ENCODE results near the gene STPG2. TPM values are rescaled to one million over a fixed set of nuclear protein-coding genes. Genes with fewer than 3 reads are reported as not detected.
"Not testable (repeated sequence)": the region's sequence is repeated elsewhere in the genome, so short reads cannot be mapped to it uniquely, and the experiment has no call there.

The STPG2 gene
- polyA plus RNA-seq, 6 donors from 2014 or later: 0.17 to 0.55 (median 0.25) TPM; not detected in 3

DNA sequence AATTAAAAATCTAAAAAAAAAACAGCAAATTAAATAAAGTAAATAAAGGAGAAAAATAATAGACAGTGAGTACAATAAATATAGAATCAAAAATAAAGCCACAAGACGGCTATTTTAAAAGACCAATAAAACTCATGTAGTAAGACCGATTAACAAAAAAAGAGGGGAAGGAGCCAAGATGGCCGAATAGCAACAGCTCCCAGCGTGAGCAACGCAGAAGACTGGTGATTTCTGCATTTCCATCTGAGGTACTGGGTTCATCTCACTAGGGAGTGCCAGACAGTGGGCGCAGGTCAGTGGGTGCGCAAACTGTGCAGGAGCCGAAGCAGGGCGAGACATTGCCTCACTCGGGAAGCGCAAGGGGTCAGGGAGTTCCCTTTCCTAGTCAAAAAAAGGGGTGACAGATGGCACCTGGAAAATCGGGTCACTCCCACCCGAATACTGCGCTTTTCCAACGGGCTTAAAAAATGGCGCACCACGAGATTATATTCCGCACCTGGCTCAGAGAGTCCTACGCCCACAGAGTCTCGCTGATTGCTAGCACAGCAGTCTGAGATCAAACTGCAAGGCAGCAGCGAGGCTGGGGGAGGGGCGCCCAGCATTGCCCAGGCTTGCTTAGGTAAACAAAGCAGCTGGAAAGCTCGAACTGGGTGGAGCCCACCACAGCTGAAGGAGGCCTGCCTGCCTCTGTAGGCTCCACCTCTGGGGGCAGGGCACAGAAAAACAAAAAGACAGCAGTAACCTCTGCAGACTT lies 239.7 kb downstream of the STPG2 start:
- not testable (repeated sequence) for ATAC-seq (ENCODE audit: low read depth in 2 of 2); H3K36me3 Mint-ChIP-seq; DNase-seq; H3K4me1 Mint-ChIP-seq; H3K27me3 Mint-ChIP-seq; H3K4me3 Mint-ChIP-seq; H3K27ac Mint-ChIP-seq
- peaks cover 4 to 20% (median 6%) of the 10 kb centered on the region in 7 donors for H3K9me3 Mint-ChIP-seq

DNA sequence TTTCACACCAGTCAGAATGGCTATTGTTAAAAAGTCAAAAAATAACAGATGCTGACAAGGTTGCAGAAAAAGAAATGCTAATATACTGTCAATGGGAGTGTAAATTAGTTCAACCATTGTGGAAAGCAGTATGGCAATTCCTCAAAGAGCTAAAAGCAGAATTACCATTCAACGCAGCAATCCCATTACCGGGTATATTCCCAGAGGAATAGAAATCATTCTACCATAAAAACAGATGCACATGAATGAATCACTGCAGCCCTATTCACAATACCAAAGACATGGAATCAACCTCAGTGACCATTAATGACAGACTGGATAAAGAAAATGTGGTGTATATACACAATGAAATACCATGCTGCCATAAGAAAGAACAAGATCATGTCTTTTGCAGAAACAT lies 243.0 kb downstream of the STPG2 start:
- H3K4me1 Mint-ChIP-seq: no peaks in the 10 kb centered on the region
- H3K27me3 Mint-ChIP-seq: no peaks in the 10 kb centered on the region
- no peak overlapping the region for H3K27ac Mint-ChIP-seq
- H3K4me3 Mint-ChIP-seq: no peak overlapping the region
- ATAC-seq (ENCODE audit: low read depth in 2 of 2) (no peak), DNase-seq (no peak)
- no peaks in the 10 kb centered on the region for H3K36me3 Mint-ChIP-seq
- peaks cover 0 to 19% (median 4%) of the 10 kb centered on the region in 7 donors for H3K9me3 Mint-ChIP-seq

DNA sequence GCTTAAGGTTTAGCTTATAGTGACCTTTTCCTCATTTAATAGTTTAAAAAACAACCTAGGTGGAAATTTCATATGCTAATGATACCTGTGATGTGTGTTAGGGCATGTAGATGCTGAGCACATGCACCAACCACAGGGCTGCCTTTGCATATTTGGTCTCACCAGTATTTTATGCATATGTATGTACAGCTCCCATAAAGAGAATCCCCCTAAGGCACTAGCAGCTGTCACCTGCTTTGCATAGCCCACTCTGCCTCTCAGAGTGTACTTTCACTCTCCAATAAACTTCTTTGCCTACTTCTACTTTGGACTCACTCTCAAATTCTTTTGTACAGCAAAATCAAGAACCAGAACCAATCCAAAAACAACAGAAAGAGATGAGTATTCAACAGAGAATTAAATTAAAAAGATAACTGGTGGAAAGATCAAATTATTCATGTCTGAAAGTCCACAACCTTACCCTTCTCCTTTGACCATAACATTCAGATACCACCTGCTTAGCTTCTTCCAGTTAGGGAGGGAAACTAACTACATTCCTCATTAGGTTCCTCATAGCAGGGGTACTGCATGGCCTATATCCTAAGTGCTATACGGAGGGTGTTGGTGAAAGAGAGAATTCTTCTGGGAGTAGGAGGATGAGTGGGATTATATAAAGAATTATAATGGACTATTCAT lies 250.5 kb downstream of the STPG2 start:
- H3K4me3 Mint-ChIP-seq: no peak overlapping the region
- no peaks in the 10 kb centered on the region for H3K27me3 Mint-ChIP-seq
- peaks cover 0 to 12% (median 3%) of the 10 kb centered on the region in 7 donors for H3K9me3 Mint-ChIP-seq
- ATAC-seq (ENCODE audit: low read depth in 2 of 2) (no peak), DNase-seq (no peak)
- H3K36me3 Mint-ChIP-seq: no peaks in the 10 kb centered on the region
- no peaks in the 10 kb centered on the region for H3K4me1 Mint-ChIP-seq
- no peak overlapping the region for H3K27ac Mint-ChIP-seq

DNA sequence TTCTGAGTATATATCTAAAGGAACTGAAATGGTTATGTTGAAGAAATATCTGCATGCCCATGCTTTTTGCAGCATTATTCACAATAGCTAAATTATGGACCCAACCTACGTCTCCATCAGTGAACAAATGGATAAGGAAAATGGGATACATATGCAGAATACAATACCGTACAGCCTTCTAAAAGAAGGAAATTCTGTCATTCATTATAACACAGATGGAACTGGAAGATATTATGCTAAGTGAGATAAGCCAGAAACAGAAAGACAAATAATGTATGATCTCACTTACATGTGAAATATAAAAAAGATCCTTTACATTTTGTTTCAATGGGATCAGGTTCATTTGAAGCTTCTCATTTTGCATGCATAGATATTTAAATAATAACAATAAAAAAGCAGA lies 263.3 kb downstream of the STPG2 start:
- Mint-ChIP-seq H3K27me3 (no peaks in the 10 kb centered on the region), H3K27ac (no peak overlapping the region)
- no peak for ATAC-seq (ENCODE audit: low read depth in 2 of 2)

DNA sequence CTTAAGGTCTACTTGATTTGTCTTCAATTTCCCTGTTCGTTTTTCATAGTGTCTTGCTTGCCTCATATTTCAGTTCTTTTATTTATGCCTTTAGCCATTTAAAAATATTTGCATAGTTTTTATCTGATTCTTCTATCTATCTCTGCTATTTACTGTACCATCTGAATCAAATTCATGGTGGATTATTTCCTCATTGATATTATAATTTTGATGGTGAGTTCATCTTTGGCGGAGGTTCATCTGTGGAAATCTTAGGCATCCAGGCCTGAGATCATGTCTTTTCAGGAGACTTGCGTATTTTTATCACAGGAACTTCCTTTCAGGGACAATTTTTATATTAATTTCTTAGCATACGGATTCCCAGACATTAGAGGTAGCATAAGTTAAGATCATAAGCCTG lies 275.2 kb downstream of the STPG2 start:
- Mint-ChIP-seq H3K27me3 (no peaks in the 10 kb centered on the region), H3K4me1 (no peaks in the 10 kb centered on the region), H3K36me3 (no peaks in the 10 kb centered on the region), H3K4me3 (no peak overlapping the region), H3K9me3 (peaks cover 3 to 12% (median 7%) of the 10 kb centered on the region in 7 donors), H3K27ac (no peak overlapping the region)
- ATAC-seq (ENCODE audit: low read depth in 2 of 2) (no peak), DNase-seq (no peak)

More for the DNA sequence above, 263.3 kb downstream of the STPG2 start:
- no peak for DNase-seq
- Mint-ChIP-seq H3K9me3 (peaks cover 7 to 18% (median 9%) of the 10 kb centered on the region in 7 donors), H3K4me1 (no peaks in the 10 kb centered on the region), H3K36me3 (no peaks in the 10 kb centered on the region), H3K4me3 (no peak overlapping the region)

DNA sequence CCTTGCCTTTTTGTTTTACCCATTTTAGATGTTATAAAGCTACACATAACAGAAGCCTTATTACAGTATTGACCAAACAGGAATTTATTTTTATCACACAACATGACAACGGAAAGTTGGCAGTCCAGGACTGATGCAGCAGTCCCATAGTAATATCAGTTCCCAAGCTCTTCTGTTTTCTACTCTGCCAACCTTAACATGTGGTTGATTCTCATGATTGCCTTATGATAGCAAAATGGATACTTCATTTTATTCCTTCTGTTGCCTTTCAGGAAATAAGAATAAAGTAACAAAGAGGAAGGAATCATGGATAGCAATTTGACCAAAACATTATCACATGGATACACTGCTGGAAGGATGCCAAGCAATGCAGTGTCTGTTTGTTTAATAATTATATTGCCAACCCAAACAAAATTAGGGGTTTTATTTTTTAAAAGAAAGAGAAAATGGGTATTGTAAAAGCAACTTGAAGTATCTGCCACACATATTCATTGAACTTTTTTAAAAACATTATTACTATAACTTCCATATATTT lies 275.7 kb downstream of the STPG2 start:
- H3K4me3 Mint-ChIP-seq: no peak overlapping the region
- H3K36me3 Mint-ChIP-seq: no peaks in the 10 kb centered on the region
- ATAC-seq (ENCODE audit: low read depth in 2 of 2): no peak
- no peak overlapping the region for H3K27ac Mint-ChIP-seq
- no peak for DNase-seq
- no peaks in the 10 kb centered on the region for H3K27me3 Mint-ChIP-seq
- peaks cover 3 to 17% (median 10%) of the 10 kb centered on the region in 7 donors for H3K9me3 Mint-ChIP-seq
- no peaks in the 10 kb centered on the region for H3K4me1 Mint-ChIP-seq

DNA sequence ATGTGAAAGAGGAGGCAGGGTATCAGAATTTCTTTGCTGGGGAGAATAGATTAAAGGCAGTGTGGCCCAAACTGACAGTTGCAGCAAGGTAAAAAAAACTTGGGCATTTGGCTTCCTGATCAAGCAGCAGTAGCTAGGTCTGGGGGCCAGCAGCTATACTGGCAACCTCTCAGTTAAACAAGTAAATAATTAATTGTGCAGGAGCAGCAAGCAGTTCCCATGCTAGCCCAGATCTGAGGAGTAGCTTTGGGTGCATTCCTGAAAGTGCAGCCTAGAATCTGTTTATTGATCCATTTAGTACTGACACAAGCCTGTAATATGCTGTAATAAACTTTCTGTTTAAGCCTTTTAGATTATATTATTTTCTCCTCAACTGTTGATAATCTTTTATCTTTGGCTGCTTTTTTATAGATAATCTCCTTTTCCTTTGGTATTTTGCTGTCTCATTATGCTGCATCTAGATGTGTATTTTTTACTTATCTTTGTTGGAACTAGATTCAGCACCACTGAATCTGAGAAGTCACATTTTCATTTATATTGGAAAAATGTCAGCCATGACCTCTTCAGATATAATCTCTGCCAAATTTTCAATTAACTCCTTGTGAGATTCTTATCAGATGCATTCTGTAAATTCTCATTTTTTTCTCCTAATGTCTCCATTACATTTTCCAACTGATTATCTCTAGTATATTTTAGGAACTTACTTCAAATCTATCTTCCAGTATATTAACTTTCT lies 276.3 kb downstream of the STPG2 start:
- H3K9me3 Mint-ChIP-seq: peaks cover 3 to 23% (median 12%) of the 10 kb centered on the region in 7 donors
- no peaks in the 10 kb centered on the region for H3K4me1 Mint-ChIP-seq
- no peaks in the 10 kb centered on the region for H3K36me3 Mint-ChIP-seq
- no peaks in the 10 kb centered on the region for H3K27me3 Mint-ChIP-seq
- no peak for ATAC-seq (ENCODE audit: low read depth in 2 of 2)
- H3K4me3 Mint-ChIP-seq: no peak overlapping the region
- DNase-seq: no peak
- no peak overlapping the region for H3K27ac Mint-ChIP-seq

DNA sequence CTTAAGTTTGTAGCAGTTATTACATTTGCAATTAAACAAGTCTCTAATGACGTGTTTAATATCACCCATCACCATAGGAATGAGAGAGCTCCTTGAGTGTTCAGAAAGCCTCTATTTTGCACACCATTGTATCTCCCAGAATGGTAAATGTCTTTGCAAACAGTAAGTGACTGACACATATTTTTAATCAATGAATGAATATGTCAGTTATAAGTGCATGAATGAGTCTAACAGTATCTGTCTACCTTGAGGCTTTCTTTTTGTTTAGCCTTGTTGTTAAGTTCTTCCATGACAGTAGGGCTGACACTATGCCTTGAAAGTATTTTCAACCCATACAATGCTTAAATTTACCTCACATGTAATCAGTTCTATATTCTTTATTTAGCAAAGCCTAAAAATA lies 292.2 kb downstream of the STPG2 start:
- Mint-ChIP-seq H3K4me1 (no peaks in the 10 kb centered on the region), H3K4me3 (no peak overlapping the region), H3K36me3 (no peaks in the 10 kb centered on the region), H3K9me3 (peaks cover 3 to 24% (median 6%) of the 10 kb centered on the region in 7 donors), H3K27ac (no peak overlapping the region), H3K27me3 (no peaks in the 10 kb centered on the region)
- ATAC-seq (ENCODE audit: low read depth in 2 of 2) (no peak), DNase-seq (no peak)

DNA sequence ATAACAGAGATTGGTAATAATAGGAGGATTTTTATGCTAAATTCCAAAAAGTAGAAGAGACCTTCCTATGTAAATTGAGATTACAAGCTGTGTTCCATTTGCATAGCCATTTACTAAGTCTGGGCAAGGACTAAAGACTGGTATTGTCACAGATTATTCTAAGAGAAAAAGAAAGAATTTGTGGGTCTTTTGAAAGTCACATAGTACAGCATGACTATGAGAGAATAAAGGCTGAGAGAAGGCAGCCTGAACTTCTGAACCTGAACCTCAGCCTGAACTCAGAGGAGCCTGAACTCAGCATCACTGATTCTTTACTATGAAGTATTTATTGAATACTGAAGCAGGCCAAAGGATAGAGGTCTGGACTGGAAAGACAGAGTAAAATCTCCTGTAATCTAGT lies 297.5 kb downstream of the STPG2 start:
- Mint-ChIP-seq H3K27ac (no peak overlapping the region), H3K27me3 (no peaks in the 10 kb centered on the region), H3K4me3 (no peak overlapping the region), H3K36me3 (no peaks in the 10 kb centered on the region), H3K9me3 (peaks cover 0 to 13% (median 4%) of the 10 kb centered on the region in 7 donors), H3K4me1 (no peaks in the 10 kb centered on the region)
- DNase-seq (no peak), ATAC-seq (ENCODE audit: low read depth in 2 of 2) (no peak)

DNA sequence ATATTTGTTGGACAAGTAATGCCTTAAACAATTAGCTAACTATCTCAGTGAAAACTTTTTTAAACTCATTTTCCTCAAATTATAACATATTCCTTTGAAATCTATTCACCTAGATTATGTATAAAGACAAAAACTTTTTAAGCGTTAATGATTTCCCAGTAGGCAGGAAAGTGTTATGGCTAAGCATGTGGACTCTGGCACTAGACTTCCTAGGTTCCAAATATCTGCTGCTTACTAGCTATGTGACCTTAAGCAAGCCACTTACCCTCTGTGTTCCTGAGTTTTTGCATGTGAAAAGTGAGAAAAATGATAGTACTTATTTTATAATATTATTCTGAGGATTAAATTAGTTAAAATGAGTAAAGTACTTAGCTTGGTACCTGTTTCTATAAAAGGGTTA lies 301.8 kb downstream of the STPG2 start:
- Mint-ChIP-seq H3K9me3 (peaks cover 0 to 8% (median 2%) of the 10 kb centered on the region in 7 donors), H3K36me3 (no peaks in the 10 kb centered on the region), H3K4me1 (no peaks in the 10 kb centered on the region), H3K4me3 (no peak overlapping the region), H3K27me3 (no peaks in the 10 kb centered on the region), H3K27ac (no peak overlapping the region)
- DNase-seq: no peak
- ATAC-seq (ENCODE audit: low read depth in 2 of 2): no peak

DNA sequence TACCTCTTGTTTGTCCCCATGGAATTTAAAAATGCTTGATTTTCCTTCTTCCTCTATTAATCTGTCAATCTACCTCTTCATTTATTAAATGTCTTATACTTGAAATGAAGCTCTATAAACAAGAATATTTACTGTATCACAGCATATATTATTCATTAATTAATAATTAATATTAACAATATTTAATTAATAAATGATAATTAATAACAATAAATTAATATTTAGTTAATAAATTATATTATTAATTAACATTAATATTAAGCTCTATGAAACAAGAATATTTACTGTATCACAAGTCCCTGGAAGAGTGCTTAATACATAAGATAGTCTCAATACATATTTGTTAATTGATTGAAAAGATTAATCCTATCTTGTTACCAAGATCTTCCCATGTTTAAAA lies 306.6 kb downstream of the STPG2 start:
- no peak overlapping the region for H3K27ac Mint-ChIP-seq
- H3K4me3 Mint-ChIP-seq: no peak overlapping the region

DNA sequence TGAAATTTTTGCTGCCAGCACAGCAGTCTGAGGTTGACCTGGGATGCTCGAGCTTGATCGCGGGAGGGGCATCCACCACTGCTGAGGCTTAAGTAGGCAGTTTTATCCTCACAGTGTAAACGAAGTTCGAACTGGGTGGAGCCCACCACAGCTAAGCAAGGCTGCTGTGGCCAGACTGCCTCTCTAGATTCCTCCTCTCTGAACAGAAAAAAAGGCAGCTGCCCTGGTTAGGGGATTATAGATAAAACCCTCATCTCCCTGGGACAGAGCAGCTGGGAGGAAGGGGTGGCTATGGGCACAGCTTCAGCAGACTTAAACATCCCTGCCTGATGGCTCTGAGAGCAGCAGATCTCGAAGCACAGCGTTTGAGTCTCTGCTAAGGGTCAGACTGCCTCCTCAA lies 314.6 kb downstream of the STPG2 start:
- Mint-ChIP-seq H3K9me3 (peaks cover 2 to 22% (median 15%) of the 10 kb centered on the region in 7 donors), H3K36me3 (peaks cover 0 to 6% of the 10 kb centered on the region in 2 donors), H3K27ac (no peak overlapping the region), H3K27me3 (no peaks in the 10 kb centered on the region), H3K4me3 (no peak overlapping the region), H3K4me1 (no peaks in the 10 kb centered on the region)
- DNase-seq (no peak), ATAC-seq (ENCODE audit: low read depth in 2 of 2) (no peak)

More for the DNA sequence above, 306.6 kb downstream of the STPG2 start:
- Mint-ChIP-seq H3K27me3 (no peaks in the 10 kb centered on the region), H3K9me3 (peaks cover 1 to 12% (median 6%) of the 10 kb centered on the region in 7 donors), H3K4me1 (no peaks in the 10 kb centered on the region), H3K36me3 (no peaks in the 10 kb centered on the region)
- ATAC-seq (ENCODE audit: low read depth in 2 of 2): no peak
- no peak for DNase-seq

DNA sequence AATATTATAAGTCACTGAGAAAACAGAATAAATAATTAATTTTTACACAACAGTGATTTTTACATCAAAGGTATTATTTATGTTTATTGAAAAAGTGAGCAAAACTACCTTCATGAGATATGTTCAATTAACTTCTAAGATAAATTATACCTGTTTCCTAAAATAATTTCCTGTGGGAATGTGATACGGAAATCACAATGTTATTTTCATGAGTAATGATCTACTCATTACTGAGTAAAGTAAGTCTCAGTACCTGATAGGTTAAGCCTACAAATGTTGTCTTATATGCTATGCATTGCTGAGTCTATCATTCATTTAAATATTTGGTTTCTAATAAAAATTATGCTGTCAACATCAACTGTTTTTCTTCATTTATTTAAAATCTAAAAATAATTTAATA lies 324.0 kb downstream of the STPG2 start:
- H3K27ac Mint-ChIP-seq: no peak overlapping the region
- no peak overlapping the region for H3K4me3 Mint-ChIP-seq
- H3K4me1 Mint-ChIP-seq: no peaks in the 10 kb centered on the region
- ATAC-seq (ENCODE audit: low read depth in 2 of 2) (no peak), DNase-seq (no peak)
- no peaks in the 10 kb centered on the region for H3K27me3 Mint-ChIP-seq
- no peaks in the 10 kb centered on the region for H3K36me3 Mint-ChIP-seq
- peaks cover 0 to 25% (median 15%) of the 10 kb centered on the region in 7 donors for H3K9me3 Mint-ChIP-seq
